HEK293 (cell line): ENCODE data around the gene NOTCH3.
A peak's percentile ranks its signal among the peaks of the same experiment; 100 is the strongest.

Experiments
- CTCF ChIA-PET: fragments of 350-600 bp; formaldehyde crosslinking; extraction: SDS; loops from one replicate; lab custom pipeline; 2021; ENCODE audit warnings: antibody characterized with exemption; lab: Yijun Ruan, JAX
- POLR2A ChIA-PET: fragments of 300-600 bp; formaldehyde crosslinking; extraction: SDS; loops from one replicate; lab custom pipeline; 2020; ENCODE audit warnings: antibody characterized with exemption, inconsistent platforms; lab: Yijun Ruan, JAX
- H3K27ac ChIP-seq: fragments of 200-500 bp; sonication (Bioruptor generic); 2 replicates; pipeline ENCODE4 v1.5.1; 2014; ENCODE audit warnings: low read depth, low read length, control low read depth, inconsistent platforms; ENCODE audit errors: extremely low read depth
- H3K36me3 ChIP-seq, 2 experiments: fragments of 200-500 bp in 1 of 2; sonication (Bioruptor generic) in 1 of 2; 1 replicate in 1 of 2; 2 replicates in 1 of 2; pipeline ENCODE4 v1.5.1; 2014 to 2017; ENCODE audit warnings: inconsistent platforms in 2 of 2, low read length in 2 of 2; ENCODE audit not compliant: control insufficient read depth in 2 of 2, insufficient read depth in 1 of 2
- H3K4me1 ChIP-seq: fragments of 200-500 bp; sonication (Bioruptor generic); 2 replicates; pipeline ENCODE4 v1.5.1; 2014; ENCODE audit warnings: mild to moderate bottlenecking, low read length, inconsistent platforms; ENCODE audit not compliant: control insufficient read depth, insufficient read depth
- H3K4me3 ChIP-seq: 2 replicates; pipeline ENCODE4 v1.5.1; 2011; ENCODE audit warnings: low read depth, mild to moderate bottlenecking, control low read depth, low read length, moderate library complexity
- H3K9me3 ChIP-seq: fragments of 200-500 bp; sonication (Bioruptor generic); 2 replicates; pipeline ENCODE4 v1.5.1; 2014; ENCODE audit warnings: low read depth, low read length, inconsistent platforms; ENCODE audit not compliant: control insufficient read depth, insufficient read depth
- GLI2 ChIP-seq: fragments of 450-650 bp; formaldehyde crosslinking; IDR thresholded peaks from 2 replicates; pipeline ENCODE4; 2017; ENCODE audit warnings: missing biosample characterization, missing genetic modification characterization, low read depth, borderline replicate concordance
- GLI4 ChIP-seq: fragments of 450-650 bp; formaldehyde crosslinking; IDR thresholded peaks from 2 replicates; pipeline ENCODE4 v1.5.1; 2016; ENCODE audit warnings: missing biosample characterization, missing genetic modification characterization
- PBX3 ChIP-seq: sonication (generic); formaldehyde crosslinking; IDR thresholded peaks from 2 replicates; pipeline ENCODE4 v1.8.1; 2022; ENCODE audit warnings: mild to moderate bottlenecking, moderate library complexity, missing genetic modification reagents
- PRDM1 ChIP-seq: fragments of 450-650 bp; formaldehyde crosslinking; IDR thresholded peaks from 2 replicates; pipeline ENCODE4; 2016; ENCODE audit warnings: missing biosample characterization, missing genetic modification characterization
- SETDB1 ChIP-seq: IDR thresholded peaks from one replicate; pipeline ENCODE4 v1.6.1; 2017; ENCODE audit warnings: mild to moderate bottlenecking, low read length, moderate library complexity, mixed read lengths; ENCODE audit not compliant: insufficient read length
- SP2 ChIP-seq: fragments of 450-650 bp; formaldehyde crosslinking; IDR thresholded peaks from 2 replicates; pipeline ENCODE4 v1.5.1; 2016; ENCODE audit warnings: missing biosample characterization, missing genetic modification characterization
- TSHZ1 ChIP-seq: fragments of 450-650 bp; formaldehyde crosslinking; IDR thresholded peaks from 2 replicates; pipeline ENCODE4 v1.5.1; 2016; ENCODE audit warnings: missing biosample characterization, missing genetic modification characterization, borderline replicate concordance
- ZBTB17 ChIP-seq: fragments of 450-650 bp; formaldehyde crosslinking; IDR thresholded peaks from 2 replicates; pipeline ENCODE4 v1.5.1; 2016; ENCODE audit warnings: missing biosample characterization, missing genetic modification characterization
- ZBTB26 ChIP-seq: fragments of 450-650 bp; formaldehyde crosslinking; optimal IDR thresholded peaks from 2 replicates; pipeline ENCODE3; 2016; ENCODE audit warnings: missing biosample characterization, mild to moderate bottlenecking, missing genetic modification characterization
- ZEB2 ChIP-seq: fragments of 450-650 bp; formaldehyde crosslinking; IDR thresholded peaks from 2 replicates; pipeline ENCODE4 v1.5.1; 2016; ENCODE audit warnings: missing biosample characterization, missing genetic modification characterization
- ZFP3 ChIP-seq: fragments of 450-650 bp; formaldehyde crosslinking; IDR thresholded peaks from 2 replicates; pipeline ENCODE4 v1.5.1; 2016; ENCODE audit warnings: low read depth, missing biosample characterization, missing genetic modification characterization
- ZNF121 ChIP-seq: fragments of 450-650 bp; formaldehyde crosslinking; IDR thresholded peaks from 2 replicates; pipeline ENCODE4 v1.5.1; 2016; ENCODE audit warnings: missing biosample characterization, missing genetic modification characterization
- ZNF133 ChIP-seq: fragments of 450-650 bp; formaldehyde crosslinking; IDR thresholded peaks from 2 replicates; pipeline ENCODE4 v1.5.1; 2016; ENCODE audit warnings: missing biosample characterization, missing genetic modification characterization
- ZNF157 ChIP-seq: fragments of 450-650 bp; formaldehyde crosslinking; IDR thresholded peaks from 2 replicates; pipeline ENCODE4 v1.5.1; 2016; ENCODE audit warnings: missing biosample characterization, missing genetic modification characterization
- ZNF2 ChIP-seq: fragments of 450-650 bp; formaldehyde crosslinking; IDR thresholded peaks from 2 replicates; pipeline ENCODE4 v1.5.1; 2016; ENCODE audit warnings: missing biosample characterization, missing genetic modification characterization
- ZNF214 ChIP-seq: fragments of 450-650 bp; formaldehyde crosslinking; IDR thresholded peaks from 2 replicates; pipeline ENCODE4 v1.5.1; 2017; ENCODE audit warnings: missing biosample characterization, mild to moderate bottlenecking, missing genetic modification characterization, borderline replicate concordance
- ZNF26 ChIP-seq: fragments of 450-650 bp; formaldehyde crosslinking; IDR thresholded peaks from 2 replicates; pipeline ENCODE4 v1.5.1; 2016; ENCODE audit warnings: missing biosample characterization, missing genetic modification characterization
- ZNF341 ChIP-seq: fragments of 450-650 bp; formaldehyde crosslinking; IDR thresholded peaks from 2 replicates; pipeline ENCODE4; 2016; ENCODE audit warnings: low read depth, missing biosample characterization, missing genetic modification characterization
- ZNF350 ChIP-seq: fragments of 450-650 bp; formaldehyde crosslinking; IDR thresholded peaks from 2 replicates; pipeline ENCODE4 v1.5.0; 2017; ENCODE audit warnings: missing biosample characterization, mild to moderate bottlenecking, missing genetic modification characterization
- ZNF366 ChIP-seq: fragments of 450-650 bp; formaldehyde crosslinking; conservative IDR thresholded peaks from 2 replicates; pipeline ENCODE4 v1.5.1; 2016; ENCODE audit warnings: missing biosample characterization, missing genetic modification characterization
- ZNF37A ChIP-seq: fragments of 450-650 bp; IDR thresholded peaks from 2 replicates; pipeline ENCODE4 v1.5.1; 2018; ENCODE audit warnings: missing biosample characterization, missing genetic modification characterization
- ZNF501 ChIP-seq: fragments of 450-650 bp; formaldehyde crosslinking; IDR thresholded peaks from 2 replicates; pipeline ENCODE4 v1.5.1; 2016; ENCODE audit warnings: missing biosample characterization, missing genetic modification characterization
- ZNF510 ChIP-seq: fragments of 450-650 bp; formaldehyde crosslinking; IDR thresholded peaks from 2 replicates; pipeline ENCODE4 v1.5.1; 2018; ENCODE audit warnings: mild to moderate bottlenecking, missing genetic modification characterization, missing biosample characterization; ENCODE audit not compliant: insufficient replicate concordance
- ZNF600 ChIP-seq: fragments of 450-650 bp; formaldehyde crosslinking; IDR thresholded peaks from 2 replicates; pipeline ENCODE4 v1.5.1; 2016; ENCODE audit warnings: missing biosample characterization, missing genetic modification characterization
- ZNF623 ChIP-seq: fragments of 450-650 bp; formaldehyde crosslinking; IDR thresholded peaks from 2 replicates; pipeline ENCODE4 v1.5.1; 2016; ENCODE audit warnings: missing biosample characterization, missing genetic modification characterization
- ZSCAN18 ChIP-seq: fragments of 450-650 bp; formaldehyde crosslinking; IDR thresholded peaks from 2 replicates; pipeline ENCODE4 v1.5.1; 2016; ENCODE audit warnings: missing biosample characterization, missing genetic modification characterization

The NOTCH3 gene

GRCh38 chr19:15177269-15178116 is 23.3 kb downstream of the NOTCH3 start (continued):
- TF ChIP-seq ZNF341 (tag by site-specific recombination), result peak; percentile 34; the same call in 1 of the 2 replicates
- 0 out of 2 replicates have a peak, but pooled peaks have one; percentile 41 for TF ChIP-seq ZNF600
- 0 out of 2 replicates have a peak, but pooled peaks have one; percentile 45 for TF ChIP-seq PBX3 (CRISPR knock-in tag)
- TF ChIP-seq TSHZ1 (tag by site-specific recombination), result no peak
- TF ChIP-seq ZNF133 (tag by site-specific recombination), result no peak
- peak; percentile 87 for TF ChIP-seq ZBTB17 (tag by site-specific recombination)
- TF ChIP-seq ZBTB26, result peak; percentile 76
- TF ChIP-seq ZNF2 (tag by site-specific recombination), result peak; percentile 41; the same call in 1 of the 2 replicates
- TF ChIP-seq GLI4 (tag by site-specific recombination), result 0 out of 2 replicates have a peak, but pooled peaks have one; percentile 16
- peak; percentile 55; the same call in 1 of the 2 replicates for TF ChIP-seq ZNF121 (tag by site-specific recombination)

- ChIA-PET CTCF (interaction anchor here (0.7 to 2.3 kb wide), 2 partner anchors 17 to 79 kb away, joined by 3 to 6 read pairs; no protein-coding TSS in a partner anchor), POLR2A (no interaction called here)
- peaks cover 9 to 63% of the 10 kb centered on the region in 2 experiments; a peak in 2 of 3 replicates for H3K36me3 ChIP-seq
- H3K9me3 ChIP-seq, result no peaks in the 10 kb centered on the region
- no peak overlapping the region for H3K27ac ChIP-seq
- H3K4me3 ChIP-seq, result no peak overlapping the region
- H3K4me1 ChIP-seq, result no peaks in the 10 kb centered on the region
- TF ChIP-seq ZNF214 (tag by site-specific recombination) (no peak), ZNF510 (tag by site-specific recombination) (no peak), ZNF501 (tag by site-specific recombination) (no peak), ZNF350 (tag by site-specific recombination) (no peak), SETDB1 (no peak), SP2 (no peak), ZNF341 (tag by site-specific recombination) (peak; percentile 65), ZEB2 (tag by site-specific recombination) (no peak), ZNF366 (no peak), ZNF623 (peak; percentile 82), ZNF157 (no peak), ZFP3 (no peak), ZNF26 (tag by site-specific recombination) (no peak), ZSCAN18 (tag by site-specific recombination) (no peak), GLI2 (tag by site-specific recombination) (no peak), PRDM1 (no peak), ZNF37A (tag by site-specific recombination) (no peak)
These were observed 25.2 kb downstream of the NOTCH3 start for GRCh38 chr19:15175609-15176008.
